Prostate gland (tissue), 2 donors: ENCODE results near the gene CTIF.

Experiments used
- POLR2A ChIP-seq: fragments of 450-650 bp; IDR thresholded peaks from one replicate; pipeline ENCODE4 v1.6.1; 2016; ENCODE audit warnings: antibody characterized with exemption, mild to moderate bottlenecking
- POLR2AphosphoS5 ChIP-seq: sonication (generic); formaldehyde crosslinking; IDR thresholded peaks from one replicate; pipeline ENCODE4 v1.6.1; 2017; ENCODE audit warnings: antibody characterized with exemption
- TF ChIP-seq, protein P1 (sequence below), 4 experiments: fragments of 200-600 bp in 2 of 4; fragments of 450-650 bp in 2 of 4; sonication (generic) in 2 of 4; IDR thresholded peaks; 1 replicate in 3 of 4; 2 replicates in 1 of 4; pipeline ENCODE4 v1.5.1; 2016 to 2019; ENCODE audit warnings: antibody characterized with exemption in 4 of 4, mild to moderate bottlenecking in 2 of 4, moderate library complexity in 2 of 4

- TF ChIP-seq, protein P1, sequence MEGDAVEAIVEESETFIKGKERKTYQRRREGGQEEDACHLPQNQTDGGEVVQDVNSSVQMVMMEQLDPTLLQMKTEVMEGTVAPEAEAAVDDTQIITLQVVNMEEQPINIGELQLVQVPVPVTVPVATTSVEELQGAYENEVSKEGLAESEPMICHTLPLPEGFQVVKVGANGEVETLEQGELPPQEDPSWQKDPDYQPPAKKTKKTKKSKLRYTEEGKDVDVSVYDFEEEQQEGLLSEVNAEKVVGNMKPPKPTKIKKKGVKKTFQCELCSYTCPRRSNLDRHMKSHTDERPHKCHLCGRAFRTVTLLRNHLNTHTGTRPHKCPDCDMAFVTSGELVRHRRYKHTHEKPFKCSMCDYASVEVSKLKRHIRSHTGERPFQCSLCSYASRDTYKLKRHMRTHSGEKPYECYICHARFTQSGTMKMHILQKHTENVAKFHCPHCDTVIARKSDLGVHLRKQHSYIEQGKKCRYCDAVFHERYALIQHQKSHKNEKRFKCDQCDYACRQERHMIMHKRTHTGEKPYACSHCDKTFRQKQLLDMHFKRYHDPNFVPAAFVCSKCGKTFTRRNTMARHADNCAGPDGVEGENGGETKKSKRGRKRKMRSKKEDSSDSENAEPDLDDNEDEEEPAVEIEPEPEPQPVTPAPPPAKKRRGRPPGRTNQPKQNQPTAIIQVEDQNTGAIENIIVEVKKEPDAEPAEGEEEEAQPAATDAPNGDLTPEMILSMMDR (IDR thresholded peaks at IDR 0.05) = no peak
- TF ChIP-seq POLR2A (no peak), POLR2AphosphoS5 (no peak)
Measured at GRCh38 chr18:48492880-48493279, 46.0 kb upstream of the CTIF start.
